ENCODE data around the gene HEPHL1.

HEPHL1 gene

DNA sequence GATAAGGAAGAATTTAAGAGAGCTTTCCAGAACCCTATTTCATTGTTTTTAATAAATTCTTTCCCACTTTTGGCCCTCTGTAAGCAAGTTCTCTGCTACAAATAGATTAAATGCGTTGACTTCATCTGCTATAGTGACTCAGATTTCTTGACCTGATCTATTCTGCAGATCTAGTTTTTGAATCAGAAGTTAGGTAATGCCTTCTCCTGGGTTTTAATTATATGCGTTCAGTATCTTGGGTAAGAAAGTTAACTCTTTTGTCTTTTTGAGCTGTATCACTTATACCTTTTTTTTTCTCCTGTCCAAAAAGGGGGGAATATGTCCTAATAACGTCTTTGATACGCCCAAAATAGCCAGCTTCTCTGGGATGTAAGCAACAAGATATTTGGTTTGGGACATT lies 2.4 kb upstream of the HEPHL1 start:
- POLR2A ChIA-PET (ENCODE audit: low non-redundant PET): no interaction called here
- H3K27ac ChIP-seq: no peak overlapping the region
- TF ChIP-seq CTCF (conservative IDR thresholded peaks at IDR 0.05; ENCODE audit: low read depth): no peak
- DNase-seq (ENCODE audit: low spot score): no peak
- CTCF ChIA-PET: interaction anchor here (0.6 kb wide), 2 partner anchors 61 to 111 kb away, joined by 3 read pairs; no protein-coding TSS in a partner anchor

DNA sequence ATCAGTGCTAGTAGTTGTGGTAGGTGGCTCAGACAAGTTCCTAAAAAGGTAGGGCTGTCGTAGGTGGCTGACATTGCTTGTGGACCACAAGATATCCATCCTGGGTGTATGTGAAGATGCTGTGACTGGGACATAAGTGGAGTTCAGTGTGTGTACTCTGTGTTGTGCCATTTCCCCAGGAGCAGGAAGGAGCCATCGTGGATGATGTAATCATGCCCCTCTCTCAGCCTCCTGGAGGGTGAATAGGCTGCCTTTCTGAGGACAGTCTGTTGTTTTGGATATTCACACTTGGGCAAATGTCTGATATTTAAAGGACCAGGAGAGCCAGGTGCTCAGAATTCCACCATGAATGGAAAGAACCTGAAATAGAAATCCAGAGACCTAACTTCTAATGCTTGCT lies 2.7 kb downstream of the HEPHL1 start:
- DNase-seq (ENCODE audit: low spot score): no peak
- POLR2A ChIA-PET (ENCODE audit: low non-redundant PET): no interaction called here
- no peak overlapping the region for H3K27ac ChIP-seq
- no peak for TF ChIP-seq CTCF (conservative IDR thresholded peaks at IDR 0.05; ENCODE audit: low read depth)
- CTCF ChIA-PET: no interaction called here

- ChIA-PET POLR2A (ENCODE audit: low non-redundant PET) (no interaction called here), CTCF (no interaction called here)
- TF ChIP-seq CTCF (conservative IDR thresholded peaks at IDR 0.05; ENCODE audit: low read depth): no peak
- H3K27ac ChIP-seq: no peak overlapping the region
- DNase-seq (ENCODE audit: low spot score): no peak
Measured at GRCh38 chr11:94024547-94024946, 3.4 kb downstream of the HEPHL1 start.

DNA sequence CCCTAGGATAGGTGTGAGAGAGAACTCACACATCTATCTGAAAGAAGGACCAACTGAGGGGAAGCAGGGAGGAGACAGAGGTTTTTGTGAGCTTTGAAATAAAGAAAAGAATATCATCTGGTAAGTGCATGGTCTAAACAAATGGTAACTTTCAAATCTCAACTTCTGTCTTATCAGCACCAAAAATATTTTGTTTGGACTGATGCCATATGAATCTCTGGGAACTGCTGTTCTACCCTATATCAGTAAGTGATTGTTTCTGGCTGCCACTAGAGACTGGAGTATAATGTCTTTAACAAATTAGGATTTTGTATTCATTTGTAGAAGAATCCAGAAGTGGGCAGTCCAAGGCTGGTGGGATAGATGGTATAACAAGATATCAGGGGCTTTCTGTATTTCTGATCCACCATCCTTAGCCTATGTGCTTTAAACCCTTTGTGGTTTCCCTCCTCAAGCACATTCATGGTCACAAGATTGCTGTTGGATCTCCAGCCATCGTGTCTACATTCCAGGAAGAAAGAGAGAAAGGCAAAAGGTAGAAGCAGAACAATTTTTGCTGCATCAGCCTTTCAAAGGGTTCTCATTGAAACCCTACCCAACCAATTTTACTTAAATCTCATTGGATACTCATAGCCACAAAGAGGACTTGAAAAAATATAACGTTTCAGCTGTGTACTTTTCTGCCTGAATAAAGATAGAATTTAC lies 4.7 kb downstream of the HEPHL1 start:
- ChIA-PET POLR2A (ENCODE audit: low non-redundant PET) (no interaction called here), CTCF (no interaction called here)
- TF ChIP-seq CTCF (conservative IDR thresholded peaks at IDR 0.05; ENCODE audit: low read depth): no peak
- no peak overlapping the region for H3K27ac ChIP-seq
- DNase-seq (ENCODE audit: low spot score): no peak

GRCh38 chr11:94027210-94027609 lies 6.1 kb downstream of the HEPHL1 start:
- no peak overlapping the region for H3K27ac ChIP-seq
- DNase-seq (ENCODE audit: low spot score): no peak
- ChIA-PET CTCF (no interaction called here), POLR2A (ENCODE audit: low non-redundant PET) (no interaction called here)
- TF ChIP-seq CTCF (conservative IDR thresholded peaks at IDR 0.05; ENCODE audit: low read depth): no peak

GRCh38 chr11:94028436-94028835 lies 7.3 kb downstream of the HEPHL1 start:
- H3K27ac ChIP-seq: no peak overlapping the region
- ChIA-PET CTCF (no interaction called here), POLR2A (ENCODE audit: low non-redundant PET) (no interaction called here)
- no peak for TF ChIP-seq CTCF (conservative IDR thresholded peaks at IDR 0.05; ENCODE audit: low read depth)
- peak; percentile 78 for DNase-seq (ENCODE audit: low spot score)
